Measurements from ENCODE around the gene DNMT1. TPM values are rescaled to one million over a fixed set of nuclear protein-coding genes. Genes with fewer than 3 reads are reported as not detected.

Gene DNMT1
- total and polyA plus RNA-seq, 2 donors (not counting 1 experiment from before 2014, with no cell fraction given), result 53.0 to 119 TPM

GRCh38 chr19:10182847-10183246 lies 11.9 kb downstream of the DNMT1 start:
- Histone ChIP-seq H3K79me2 (ENCODE audit: control insufficient read depth, insufficient read depth, low read length) (peaks cover 80% of the 10 kb centered on the region), H3K36me3 (replicated peaks in 1 of 2; ENCODE audit: control extremely low read depth in 1 of 2, control insufficient read depth in 1 of 2, extremely low read depth in 1 of 2, insufficient read depth in 2 of 2, low read length in 1 of 2) (peaks cover 0 to 20% of the 10 kb centered on the region in 2 experiments), H3K9ac (ENCODE audit: low read length) (no peak overlapping the region), H3K27me3 (replicated peaks in 1 of 4; ENCODE audit: control extremely low read depth in 1 of 4, control insufficient read depth in 3 of 4, insufficient read depth in 4 of 4, low read length in 3 of 4) (no peaks in the 10 kb centered on the region), H4K20me1 (ENCODE audit: control insufficient read depth, insufficient read depth, low read length, poor library complexity, severe bottlenecking) (peaks cover 32% of the 10 kb centered on the region), H3K9me3 (ENCODE audit: control extremely low read depth in 1 of 3, control insufficient read depth in 2 of 3, insufficient read depth in 1 of 3, low read length in 2 of 3) (no peaks in the 10 kb centered on the region), H3K4me2 (replicated peaks; ENCODE audit: low read depth, low read length, poor library complexity, severe bottlenecking) (no peak overlapping the region), H3K4me3 (ENCODE audit: control extremely low read depth in 1 of 5, extremely low read depth in 1 of 5, insufficient read depth in 1 of 5, low read depth in 2 of 5, low read length in 4 of 5) (no peak overlapping the region), H3K27ac (ENCODE audit: low read length in 2 of 2) (no peak overlapping the region), H2AFZ (ENCODE audit: insufficient read depth, low read depth, low read length, poor library complexity, severe bottlenecking) (no peak overlapping the region), H3K4me1 (ENCODE audit: control insufficient read depth in 2 of 2, insufficient read depth in 2 of 2, low read length in 2 of 2) (no peaks in the 10 kb centered on the region)
- TF ChIP-seq EZH2 (IDR thresholded peaks at IDR 0.05; ENCODE audit: borderline replicate concordance, insufficient read depth, low read depth, low read length, poor library complexity, severe bottlenecking), result no peak
- no peak for TF ChIP-seq CTCF (IDR thresholded peaks at IDR 0.05)
- no peak for DNase-seq
- H3K4me1 Mint-ChIP-seq, result peaks cover 5% of the 10 kb centered on the region
- no peak for ATAC-seq (ENCODE audit: low read depth)
- H3K9me3 Mint-ChIP-seq (ENCODE audit: insufficient read depth), result no peaks in the 10 kb centered on the region
- H3K27ac Mint-ChIP-seq, result no peak overlapping the region
- H3K4me3 Mint-ChIP-seq, result no peak overlapping the region
- CTCF ChIA-PET, result no interaction called here
- WGBS (ENCODE audit: insufficient coverage), result no CpG with 5 or more reads among the region's 10 CpGs
- POLR2A ChIA-PET, result interaction anchor here (0.6 to 0.7 kb wide), 2 partner anchors 23 to 142 kb away, joined by 3 to 6 read pairs; no protein-coding TSS in a partner anchor
- no peaks in the 10 kb centered on the region for H3K27me3 Mint-ChIP-seq
- intact Hi-C loops (cut with micrococcal nuclease), result no loop called here

- no peak overlapping the region for H3K9ac ChIP-seq (ENCODE audit: low read length)
- Mint-ChIP-seq H3K9me3 (ENCODE audit: insufficient read depth) (no peaks in the 10 kb centered on the region), H3K27ac (no peak overlapping the region), H3K4me3 (no peak overlapping the region), H3K4me1 (peaks cover 4% of the 10 kb centered on the region), H3K27me3 (no peaks in the 10 kb centered on the region)
- no peak overlapping the region for H3K27ac ChIP-seq (ENCODE audit: low read length in 2 of 2)
- no peak overlapping the region for H2AFZ ChIP-seq (ENCODE audit: insufficient read depth, low read depth, low read length, poor library complexity, severe bottlenecking)
- no peaks in the 10 kb centered on the region for H3K27me3 ChIP-seq (replicated peaks in 1 of 4; ENCODE audit: control extremely low read depth in 1 of 4, control insufficient read depth in 3 of 4, insufficient read depth in 4 of 4, low read length in 3 of 4)
- peaks cover 0 to 24% of the 10 kb centered on the region in 2 experiments for H3K36me3 ChIP-seq (replicated peaks in 1 of 2; ENCODE audit: control extremely low read depth in 1 of 2, control insufficient read depth in 1 of 2, extremely low read depth in 1 of 2, insufficient read depth in 2 of 2, low read length in 1 of 2)
- no peak overlapping the region for H3K4me3 ChIP-seq (ENCODE audit: control extremely low read depth in 1 of 5, extremely low read depth in 1 of 5, insufficient read depth in 1 of 5, low read depth in 2 of 5, low read length in 4 of 5)
- H3K9me3 ChIP-seq (ENCODE audit: control extremely low read depth in 1 of 3, control insufficient read depth in 2 of 3, insufficient read depth in 1 of 3, low read length in 2 of 3), result no peaks in the 10 kb centered on the region
- ChIA-PET POLR2A (interaction anchor here (0.6 kb wide), 2 partner anchors 75 to 142 kb away, joined by 6 to 8 read pairs; no protein-coding TSS in a partner anchor), CTCF (interaction anchor here (0.9 to 1.6 kb wide), 3 partner anchors 11 to 154 kb away, joined by 3 read pairs; no protein-coding TSS in a partner anchor)
- WGBS (ENCODE audit: insufficient coverage), result 100% methylated on average over 1 of the region's 1 CpG
- peaks cover 24% of the 10 kb centered on the region for H4K20me1 ChIP-seq (ENCODE audit: control insufficient read depth, insufficient read depth, low read length, poor library complexity, severe bottlenecking)
- H3K4me1 ChIP-seq (ENCODE audit: control insufficient read depth in 2 of 2, insufficient read depth in 2 of 2, low read length in 2 of 2), result no peaks in the 10 kb centered on the region
- H3K4me2 ChIP-seq (replicated peaks; ENCODE audit: low read depth, low read length, poor library complexity, severe bottlenecking), result no peak overlapping the region
- DNase-seq, result no peak
- no peak for TF ChIP-seq CTCF (IDR thresholded peaks at IDR 0.05)
- TF ChIP-seq EZH2 (IDR thresholded peaks at IDR 0.05; ENCODE audit: borderline replicate concordance, insufficient read depth, low read depth, low read length, poor library complexity, severe bottlenecking), result no peak
- ATAC-seq (ENCODE audit: low read depth), result no peak
- peaks cover 73% of the 10 kb centered on the region for H3K79me2 ChIP-seq (ENCODE audit: control insufficient read depth, insufficient read depth, low read length)
- intact Hi-C loops (cut with micrococcal nuclease), result no loop called here
Observed at GRCh38 chr19:10182076-10182475, 12.7 kb downstream of the DNMT1 start.
